K562 (cell line): ENCODE results near the gene PLAAT4. TPM values are rescaled to one million over a fixed set of nuclear protein-coding genes. Genes with fewer than 3 reads are reported as not detected.
A peak's percentile ranks its signal among the peaks of the same experiment; 100 is the strongest.

Experiments used
- ARID1B ChIP-seq: fragments of 450-650 bp; IDR thresholded peaks from 2 replicates; pipeline ENCODE4 v1.6.1; 2016; ENCODE audit warnings: antibody characterized with exemption, mild to moderate bottlenecking, inconsistent platforms
- BMI1 ChIP-seq: fragments of 150-350 bp; IDR thresholded peaks from 2 replicates; pipeline ENCODE4 v1.6.1; 2014; ENCODE audit warnings: low read length
- ETV1 ChIP-seq: fragments of 450-650 bp; conservative IDR thresholded peaks from 2 replicates; pipeline ENCODE4 v1.6.1; 2016; ENCODE audit warnings: missing genetic modification characterization, control low read depth, low read depth, missing compliant biosample characterization
- FOXM1 ChIP-seq, 2 experiments: fragments of 450-650 bp in 1 of 2; sonication (generic) in 1 of 2; formaldehyde crosslinking in 1 of 2; IDR thresholded peaks; 2 replicates each; pipeline versions ENCODE4 v1.6.1 to v1.9.0; 2017 to 2022; ENCODE audit warnings: low read depth in 2 of 2, mild to moderate bottlenecking in 2 of 2, missing genetic modification reagents in 1 of 2, moderate library complexity in 1 of 2
- FOXP4 ChIP-seq: sonication (generic); formaldehyde crosslinking; IDR thresholded peaks from 2 replicates; pipeline ENCODE4 v1.8.0; 2022; ENCODE audit warnings: mild to moderate bottlenecking, missing genetic modification reagents, borderline replicate concordance
- KAT7 ChIP-seq: sonication (generic); formaldehyde crosslinking; IDR thresholded peaks from 2 replicates; pipeline ENCODE4 v1.8.0; 2022; ENCODE audit warnings: missing genetic modification reagents, mild to moderate bottlenecking, borderline replicate concordance
- MCM2 ChIP-seq: fragments of 450-650 bp; IDR thresholded peaks from 2 replicates; pipeline ENCODE4 v1.6.1; 2017; ENCODE audit warnings: low read depth, mild to moderate bottlenecking
- NFATC3 ChIP-seq: fragments of 450-650 bp; IDR thresholded peaks from 2 replicates; pipeline ENCODE4 v1.6.1; 2017; ENCODE audit warnings: mild to moderate bottlenecking
- SMARCE1 ChIP-seq: fragments of 450-650 bp; IDR thresholded peaks from 2 replicates; pipeline ENCODE4 v1.7.1; 2016; ENCODE audit warnings: mild to moderate bottlenecking
- STAT6 ChIP-seq: sonication (generic); formaldehyde crosslinking; IDR thresholded peaks from 2 replicates; pipeline ENCODE4 v1.8.1; 2023; ENCODE audit warnings: mild to moderate bottlenecking, missing genetic modification reagents
- TAF9B ChIP-seq: fragments of 450-650 bp; IDR thresholded peaks from 2 replicates; pipeline ENCODE4 v1.6.1; 2018; ENCODE audit warnings: mild to moderate bottlenecking; ENCODE audit not compliant: partially characterized antibody
- TRIM28 ChIP-seq: fragments of 450-650 bp; IDR thresholded peaks from 2 replicates; pipeline ENCODE4 v1.6.1; 2017
- ZKSCAN8 ChIP-seq: fragments of 200-800 bp; sonication (Bioruptor generic); IDR thresholded peaks from 2 replicates; pipeline ENCODE4 v1.6.1; 2016; ENCODE audit warnings: missing genetic modification characterization, missing compliant biosample characterization
- ZNF184 ChIP-seq: sonication (generic); formaldehyde crosslinking; IDR thresholded peaks from 2 replicates; pipeline ENCODE4 v1.5.0; 2020; ENCODE audit warnings: missing genetic modification reagents
- ZNF77 ChIP-seq: fragments of 250-450 bp; sonication (Bioruptor Pico); IDR thresholded peaks from 2 replicates; pipeline ENCODE4 v1.5.0; 2020
- polyA plus RNA-seq, 8 experiments: library from polyadenylated mRNA; depleted of rRNA in 4 of 8; stranded (reverse) in 5 of 8; unstranded in 3 of 8; fragments of >200 nt; fragmentation: Nextera tagmentation in 2 of 8; fragmentation: Illumina TruSeq in 1 of 8; extraction: Ambion mirVana in 2 of 8; extraction: Trizol in 1 of 8; gene quantifications; 2 replicates each; pipeline versions ENCODE4 v1.2.1 to v1.2.3, GENCODE V29; 2011 to 2014; ENCODE audit warnings: inconsistent platforms in 1 of 8, missing spikeins in 1 of 8
- total RNA-seq, 7 experiments: library from RNA; depleted of rRNA in 6 of 7; stranded (reverse); fragments of >200 nt in 6 of 7; fragmentation: Illumina TruSeq in 2 of 7; extraction: Trizol in 2 of 7; gene quantifications; 2 replicates each; pipeline versions ENCODE4 v1.2.1 to v1.2.3, GENCODE V29; 2011 to 2021; ENCODE audit warnings: low replicate concordance in 1 of 7
- TF ChIP-seq, protein P1 (sequence below): fragments of 250-450 bp; sonication (Bioruptor Pico); IDR thresholded peaks from 2 replicates; pipeline ENCODE4 v1.8.0; 2022; ENCODE audit warnings: moderate library complexity, mild to moderate bottlenecking, inconsistent platforms
- TF ChIP-seq, protein P2 (sequence below): sonication (generic); formaldehyde crosslinking; IDR thresholded peaks from 2 replicates; pipeline ENCODE4 v1.8.0; 2023; ENCODE audit warnings: missing genetic modification reagents, mild to moderate bottlenecking, borderline replicate concordance

PLAAT4 gene
- total and polyA plus RNA-seq, 9 of the 15 experiments (the other 6 are each of a cell fraction or from before 2014, with no cell fraction given) = 0.54 to 3.0 (median 1.3) TPM; not detected in 1

DNA sequence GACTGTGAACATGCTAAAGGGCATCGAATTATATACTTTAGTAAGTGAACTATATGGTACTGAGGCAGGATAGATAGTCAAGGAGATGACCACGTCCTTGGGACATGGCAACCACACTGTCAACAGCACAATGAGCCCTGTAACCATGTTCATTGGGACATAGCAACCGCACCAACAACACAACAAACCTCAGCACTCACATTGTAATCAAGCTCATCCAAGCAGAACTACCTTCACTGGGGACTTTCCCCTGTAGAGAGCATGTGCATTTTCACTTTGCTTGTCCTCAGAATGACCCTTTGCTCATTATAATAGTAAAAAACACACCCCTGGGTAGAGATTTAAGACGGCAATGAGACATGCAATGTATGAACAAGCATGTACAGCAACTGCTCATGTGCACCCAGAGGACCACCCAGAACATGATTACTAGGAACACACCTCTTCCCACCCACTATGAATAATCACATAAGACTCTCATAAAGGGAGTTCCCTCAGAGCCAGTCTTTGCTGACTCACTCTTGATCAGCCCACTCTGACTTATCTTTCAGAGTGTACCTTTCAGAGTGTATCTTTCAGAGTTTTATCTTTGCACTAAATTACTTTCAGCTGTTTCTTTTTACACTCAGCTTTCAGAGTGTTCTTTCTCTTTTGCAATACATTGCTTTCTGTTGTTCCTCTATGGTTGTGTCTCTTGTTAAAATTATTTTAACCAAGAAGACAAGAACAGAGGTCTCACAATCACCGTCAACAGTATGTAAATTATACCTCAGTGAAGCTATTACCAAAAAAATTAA, 30.6 kb downstream of the PLAAT4 start (continued):
- TF ChIP-seq FOXM1 (IDR thresholded peaks at IDR 0.05; ENCODE audit: low read depth) (peak; percentile 61; the same call in 1 of the 2 replicates), FOXM1 (CRISPR knock-in tag; IDR thresholded peaks at IDR 0.05; ENCODE audit: low read depth) (no peak), ETV1 (tag) (no peak), TAF9B (peak; percentile 88), ARID1B (peak; percentile 94), ZKSCAN8 (CRISPR knock-in tag) (no peak), NFATC3 (no peak), KAT7 (CRISPR knock-in tag) (no peak), SMARCE1 (peak; percentile 92), FOXP4 (CRISPR knock-in tag) (no peak), ZNF184 (no peak), STAT6 (CRISPR knock-in tag) (no peak), MCM2 (no peak), ZNF77 (CRISPR knock-in tag) (no peak), BMI1 (no peak), TRIM28 (0 out of 2 replicates have a peak, but pooled peaks have one; percentile 20)
- TF ChIP-seq, protein P1, sequence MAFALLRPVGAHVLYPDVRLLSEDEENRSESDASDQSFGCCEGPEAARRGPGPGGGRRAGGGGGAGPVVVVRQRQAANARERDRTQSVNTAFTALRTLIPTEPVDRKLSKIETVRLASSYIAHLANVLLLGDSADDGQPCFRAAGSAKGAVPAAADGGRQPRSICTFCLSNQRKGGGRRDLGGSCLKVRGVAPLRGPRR = no peak
- TF ChIP-seq, protein P2, sequence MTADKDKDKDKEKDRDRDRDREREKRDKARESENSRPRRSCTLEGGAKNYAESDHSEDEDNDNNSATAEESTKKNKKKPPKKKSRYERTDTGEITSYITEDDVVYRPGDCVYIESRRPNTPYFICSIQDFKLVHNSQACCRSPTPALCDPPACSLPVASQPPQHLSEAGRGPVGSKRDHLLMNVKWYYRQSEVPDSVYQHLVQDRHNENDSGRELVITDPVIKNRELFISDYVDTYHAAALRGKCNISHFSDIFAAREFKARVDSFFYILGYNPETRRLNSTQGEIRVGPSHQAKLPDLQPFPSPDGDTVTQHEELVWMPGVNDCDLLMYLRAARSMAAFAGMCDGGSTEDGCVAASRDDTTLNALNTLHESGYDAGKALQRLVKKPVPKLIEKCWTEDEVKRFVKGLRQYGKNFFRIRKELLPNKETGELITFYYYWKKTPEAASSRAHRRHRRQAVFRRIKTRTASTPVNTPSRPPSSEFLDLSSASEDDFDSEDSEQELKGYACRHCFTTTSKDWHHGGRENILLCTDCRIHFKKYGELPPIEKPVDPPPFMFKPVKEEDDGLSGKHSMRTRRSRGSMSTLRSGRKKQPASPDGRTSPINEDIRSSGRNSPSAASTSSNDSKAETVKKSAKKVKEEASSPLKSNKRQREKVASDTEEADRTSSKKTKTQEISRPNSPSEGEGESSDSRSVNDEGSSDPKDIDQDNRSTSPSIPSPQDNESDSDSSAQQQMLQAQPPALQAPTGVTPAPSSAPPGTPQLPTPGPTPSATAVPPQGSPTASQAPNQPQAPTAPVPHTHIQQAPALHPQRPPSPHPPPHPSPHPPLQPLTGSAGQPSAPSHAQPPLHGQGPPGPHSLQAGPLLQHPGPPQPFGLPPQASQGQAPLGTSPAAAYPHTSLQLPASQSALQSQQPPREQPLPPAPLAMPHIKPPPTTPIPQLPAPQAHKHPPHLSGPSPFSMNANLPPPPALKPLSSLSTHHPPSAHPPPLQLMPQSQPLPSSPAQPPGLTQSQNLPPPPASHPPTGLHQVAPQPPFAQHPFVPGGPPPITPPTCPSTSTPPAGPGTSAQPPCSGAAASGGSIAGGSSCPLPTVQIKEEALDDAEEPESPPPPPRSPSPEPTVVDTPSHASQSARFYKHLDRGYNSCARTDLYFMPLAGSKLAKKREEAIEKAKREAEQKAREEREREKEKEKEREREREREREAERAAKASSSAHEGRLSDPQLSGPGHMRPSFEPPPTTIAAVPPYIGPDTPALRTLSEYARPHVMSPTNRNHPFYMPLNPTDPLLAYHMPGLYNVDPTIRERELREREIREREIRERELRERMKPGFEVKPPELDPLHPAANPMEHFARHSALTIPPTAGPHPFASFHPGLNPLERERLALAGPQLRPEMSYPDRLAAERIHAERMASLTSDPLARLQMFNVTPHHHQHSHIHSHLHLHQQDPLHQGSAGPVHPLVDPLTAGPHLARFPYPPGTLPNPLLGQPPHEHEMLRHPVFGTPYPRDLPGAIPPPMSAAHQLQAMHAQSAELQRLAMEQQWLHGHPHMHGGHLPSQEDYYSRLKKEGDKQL = no peak
